ENCODE measurements around the gene UBE2H. TPM values are rescaled to one million over a fixed set of nuclear protein-coding genes. Genes with fewer than 3 reads are reported as not detected.

UBE2H gene
- total RNA-seq, 3 donors from 2014 or later (not counting 1 experiment from before 2014, with no cell fraction given) = 80.9 to 86.9 (median 83.1) TPM

DNA sequence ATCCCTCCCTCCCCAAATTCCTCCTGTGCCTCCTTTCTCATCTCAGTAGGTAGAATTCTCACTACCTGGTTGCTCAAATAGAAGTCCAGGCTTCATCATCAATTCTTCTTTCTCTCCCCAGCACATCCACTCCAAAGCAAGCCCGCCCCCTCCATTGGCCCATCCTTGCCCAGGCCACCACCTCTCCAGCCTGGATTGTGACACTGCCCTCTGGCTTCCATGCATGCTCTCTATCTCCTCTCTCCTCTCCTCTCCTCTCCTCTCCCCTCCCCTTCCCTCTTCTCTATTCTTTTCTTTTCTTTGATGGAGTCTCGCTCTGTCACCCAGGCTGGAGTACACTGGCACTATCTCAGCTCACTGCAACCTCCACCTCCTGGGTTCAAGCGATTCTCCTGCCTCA, 144.9 kb downstream of the UBE2H start:
- Histone ChIP-seq H3K36me3 (ENCODE audit: control insufficient read depth, insufficient read depth, low read length) (no peaks in the 10 kb centered on the region), H3K4me3 (ENCODE audit: low read length) (no peak overlapping the region), H3K27ac (ENCODE audit: low read length) (no peak overlapping the region), H3K27me3 (ENCODE audit: control insufficient read depth, insufficient read depth, low read length) (no peaks in the 10 kb centered on the region), H3K9me3 (ENCODE audit: control insufficient read depth, insufficient read depth, low read length) (no peaks in the 10 kb centered on the region), H3K4me1 (ENCODE audit: control insufficient read depth, insufficient read depth, low read length) (no peaks in the 10 kb centered on the region)
- 91% methylated on average over 3 of the region's 3 CpGs for WGBS (ENCODE audit: insufficient coverage)
- Mint-ChIP-seq H3K27me3 (ENCODE audit: low read depth in 2 of 2) (peaks cover 0 to 3% of the 10 kb centered on the region in 2 donors), H3K27ac (no peak overlapping the region), H3K36me3 (no peaks in the 10 kb centered on the region), H3K4me3 (no peak overlapping the region), H3K4me1 (no peaks in the 10 kb centered on the region), H3K9me3 (no peaks in the 10 kb centered on the region)
- TF ChIP-seq, protein P1, sequence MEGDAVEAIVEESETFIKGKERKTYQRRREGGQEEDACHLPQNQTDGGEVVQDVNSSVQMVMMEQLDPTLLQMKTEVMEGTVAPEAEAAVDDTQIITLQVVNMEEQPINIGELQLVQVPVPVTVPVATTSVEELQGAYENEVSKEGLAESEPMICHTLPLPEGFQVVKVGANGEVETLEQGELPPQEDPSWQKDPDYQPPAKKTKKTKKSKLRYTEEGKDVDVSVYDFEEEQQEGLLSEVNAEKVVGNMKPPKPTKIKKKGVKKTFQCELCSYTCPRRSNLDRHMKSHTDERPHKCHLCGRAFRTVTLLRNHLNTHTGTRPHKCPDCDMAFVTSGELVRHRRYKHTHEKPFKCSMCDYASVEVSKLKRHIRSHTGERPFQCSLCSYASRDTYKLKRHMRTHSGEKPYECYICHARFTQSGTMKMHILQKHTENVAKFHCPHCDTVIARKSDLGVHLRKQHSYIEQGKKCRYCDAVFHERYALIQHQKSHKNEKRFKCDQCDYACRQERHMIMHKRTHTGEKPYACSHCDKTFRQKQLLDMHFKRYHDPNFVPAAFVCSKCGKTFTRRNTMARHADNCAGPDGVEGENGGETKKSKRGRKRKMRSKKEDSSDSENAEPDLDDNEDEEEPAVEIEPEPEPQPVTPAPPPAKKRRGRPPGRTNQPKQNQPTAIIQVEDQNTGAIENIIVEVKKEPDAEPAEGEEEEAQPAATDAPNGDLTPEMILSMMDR (IDR thresholded peaks at IDR 0.05) = no peak
- DNase-seq (no peak), ATAC-seq (no peak)
- intact Hi-C loops (cut with micrococcal nuclease) = no loop called here

DNA sequence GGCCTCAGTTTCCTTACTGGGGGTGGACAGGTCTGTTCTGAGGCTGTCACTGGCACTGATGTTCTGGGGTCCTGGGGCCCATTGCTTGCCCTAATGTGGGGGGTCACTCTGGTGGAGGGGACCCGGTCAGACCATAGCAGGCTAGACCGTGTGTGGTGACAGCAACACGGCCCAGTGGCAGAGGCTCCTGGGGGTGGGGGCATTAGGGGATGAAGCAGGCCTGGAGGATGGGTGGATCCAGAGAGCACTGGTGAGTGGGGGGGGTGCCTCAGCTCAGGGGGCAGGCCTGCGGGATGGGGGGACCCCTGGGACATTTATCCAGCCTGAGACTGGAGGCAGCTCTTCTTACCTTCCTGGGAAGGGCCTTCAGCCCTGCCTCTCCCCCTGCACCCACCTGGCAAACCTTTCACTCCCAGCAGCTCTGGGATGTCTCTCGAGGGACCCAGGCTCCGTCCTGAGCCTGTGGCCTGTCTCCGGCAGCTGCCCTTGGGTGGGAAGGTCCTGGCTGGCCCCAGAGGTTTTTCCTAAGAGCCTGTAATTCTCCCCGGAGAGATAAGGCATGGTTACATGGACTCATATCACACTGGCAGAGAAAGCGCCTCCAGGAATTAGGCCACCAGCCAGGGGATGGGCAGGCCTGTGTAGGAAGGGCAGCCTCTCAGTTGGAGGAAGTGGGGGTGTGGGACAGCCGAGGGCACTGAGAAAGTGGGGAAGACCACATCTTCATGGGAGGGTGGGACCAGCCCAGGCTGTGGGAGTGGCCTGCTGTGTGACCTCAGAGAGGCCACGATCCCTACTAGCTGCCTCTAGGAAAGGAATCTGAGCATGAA, 147.7 kb downstream of the UBE2H start:
- Mint-ChIP-seq H3K27me3 (ENCODE audit: low read depth in 2 of 2) (peaks cover 0 to 5% of the 10 kb centered on the region in 2 donors), H3K27ac (no peak overlapping the region), H3K36me3 (no peaks in the 10 kb centered on the region), H3K9me3 (no peaks in the 10 kb centered on the region), H3K4me3 (no peak overlapping the region), H3K4me1 (no peaks in the 10 kb centered on the region)
- no peaks in the 10 kb centered on the region for H3K9me3 ChIP-seq (ENCODE audit: control insufficient read depth, insufficient read depth, low read length)
- no peak overlapping the region for H3K27ac ChIP-seq (ENCODE audit: low read length)
- no peak for ATAC-seq
- H3K36me3 ChIP-seq (ENCODE audit: control insufficient read depth, insufficient read depth, low read length) = no peaks in the 10 kb centered on the region
- 70% methylated on average over 11 of the region's 11 CpGs for whole genome bisulfite sequencing (ENCODE audit: insufficient coverage)
- no peaks in the 10 kb centered on the region for H3K4me1 ChIP-seq (ENCODE audit: control insufficient read depth, insufficient read depth, low read length)
- H3K27me3 ChIP-seq (ENCODE audit: control insufficient read depth, insufficient read depth, low read length) = no peaks in the 10 kb centered on the region
- no peak overlapping the region for H3K4me3 ChIP-seq (ENCODE audit: low read length)
- DNase-seq = no peak
- TF ChIP-seq, protein P1 (IDR thresholded peaks at IDR 0.05) = no peak
- intact Hi-C loops (cut with micrococcal nuclease) = no loop called here

DNA sequence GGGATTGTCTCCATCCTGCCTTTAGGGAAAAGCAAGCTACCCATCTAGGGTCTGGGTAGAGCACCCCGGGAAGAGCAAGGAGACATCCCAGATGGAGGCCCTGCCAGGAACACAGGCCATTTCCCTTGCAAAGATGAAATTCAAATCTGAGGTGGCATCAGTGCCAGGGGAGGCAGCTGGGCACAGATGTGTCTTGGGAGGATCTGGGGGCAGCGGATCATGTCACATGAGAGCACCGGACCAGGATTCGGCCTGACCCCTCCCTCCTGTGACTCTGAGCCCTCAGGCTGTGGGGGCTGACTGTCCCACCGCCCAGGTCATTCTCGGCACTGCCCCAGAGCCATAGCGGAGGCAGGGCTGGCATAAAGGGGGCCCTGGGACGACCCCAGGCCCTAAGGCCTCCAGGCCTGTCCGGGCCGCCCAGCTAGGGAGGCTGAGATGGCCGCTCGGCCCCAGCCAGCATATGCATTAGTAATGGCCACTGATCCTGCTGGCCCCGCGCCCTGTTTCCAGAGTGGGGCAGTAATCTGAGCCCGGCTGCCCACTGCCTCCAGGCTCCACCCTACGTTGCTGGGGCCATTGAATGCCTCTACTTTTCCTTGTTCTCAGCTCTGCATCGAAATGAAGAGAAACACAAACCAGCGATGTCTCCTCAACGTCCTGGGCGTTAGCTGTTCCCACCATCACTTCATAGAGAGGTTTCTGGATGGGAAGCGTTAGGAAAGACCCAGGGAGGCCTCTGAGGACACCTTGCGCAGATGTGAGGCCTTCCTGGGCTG, 148.5 kb downstream of the UBE2H start:
- no peak overlapping the region for H3K4me3 ChIP-seq (ENCODE audit: low read length)
- Mint-ChIP-seq H3K27ac (no peak overlapping the region), H3K9me3 (no peaks in the 10 kb centered on the region), H3K36me3 (no peaks in the 10 kb centered on the region), H3K27me3 (ENCODE audit: low read depth in 2 of 2) (peaks cover 0 to 5% of the 10 kb centered on the region in 2 donors), H3K4me1 (no peaks in the 10 kb centered on the region), H3K4me3 (no peak overlapping the region)
- no peaks in the 10 kb centered on the region for H3K4me1 ChIP-seq (ENCODE audit: control insufficient read depth, insufficient read depth, low read length)
- DNase-seq (no peak), ATAC-seq (no peak)
- no peaks in the 10 kb centered on the region for H3K9me3 ChIP-seq (ENCODE audit: control insufficient read depth, insufficient read depth, low read length)
- no peak overlapping the region for H3K27ac ChIP-seq (ENCODE audit: low read length)
- 90% methylated on average over 22 of the region's 22 CpGs for WGBS (ENCODE audit: insufficient coverage)
- TF ChIP-seq, protein P1 (IDR thresholded peaks at IDR 0.05) = no peak
- no peaks in the 10 kb centered on the region for H3K36me3 ChIP-seq (ENCODE audit: control insufficient read depth, insufficient read depth, low read length)
- intact Hi-C loops (cut with micrococcal nuclease) = no loop called here
- H3K27me3 ChIP-seq (ENCODE audit: control insufficient read depth, insufficient read depth, low read length) = no peaks in the 10 kb centered on the region
